ENCODE measurements around the gene AP3B1.
A peak's percentile ranks its signal among the peaks of the same experiment; 100 is the strongest.
"Not testable (repeated sequence)": the region's sequence is repeated elsewhere in the genome, so short reads cannot be mapped to it uniquely, and the experiment has no call there.

AP3B1 gene

GRCh38 chr5:78063495-78063894 lies 231.0 kb downstream of the AP3B1 start:
- DNase-seq = no peak

- peak in 1 of 2 experiments; percentile 52 for DNase-seq
These were observed 231.9 kb downstream of the AP3B1 start for GRCh38 chr5:78062645-78063044.

GRCh38 chr5:78060421-78060820 lies 234.1 kb downstream of the AP3B1 start:
- no peak for DNase-seq

GRCh38 chr5:78058625-78059024 lies 235.9 kb downstream of the AP3B1 start:
- no peak for DNase-seq

GRCh38 chr5:78056901-78057514 lies 237.5 kb downstream of the AP3B1 start:
- DNase-seq = no peak

- no peak for DNase-seq
These were observed 238.4 kb downstream of the AP3B1 start for GRCh38 chr5:78056053-78056452.

- peak in 1 of 2 experiments; percentile 64 for DNase-seq
These were observed 243.6 kb downstream of the AP3B1 start for GRCh38 chr5:78050888-78051287.

- not testable (repeated sequence) for DNase-seq
These were observed 247.7 kb downstream of the AP3B1 start for GRCh38 chr5:78046823-78047222.

GRCh38 chr5:78046006-78046405 lies 248.5 kb downstream of the AP3B1 start:
- no peak for DNase-seq

GRCh38 chr5:78041805-78042204 lies 252.7 kb downstream of the AP3B1 start:
- DNase-seq = no peak

- no peak for DNase-seq
These were observed 269.0 kb downstream of the AP3B1 start for GRCh38 chr5:78025540-78025939.

GRCh38 chr5:78019744-78020143 lies 274.8 kb downstream of the AP3B1 start:
- DNase-seq = no peak

GRCh38 chr5:78016863-78017529 lies 277.5 kb downstream of the AP3B1 start:
- peak; percentile 83 to 97 for DNase-seq

- DNase-seq = no peak
These were observed 284.5 kb downstream of the AP3B1 start for GRCh38 chr5:78009937-78010527.

- DNase-seq = peak; percentile 39 to 67
These were observed 286.0 kb downstream of the AP3B1 start for GRCh38 chr5:78008356-78008967.

GRCh38 chr5:78007233-78007632 lies 287.3 kb downstream of the AP3B1 start:
- no peak for DNase-seq

GRCh38 chr5:78006449-78006848 lies 288.0 kb downstream of the AP3B1 start:
- DNase-seq = no peak

GRCh38 chr5:78005021-78005785 lies 289.3 kb downstream of the AP3B1 start:
- DNase-seq = peak; percentile 64 to 85

GRCh38 chr5:78004559-78004958 lies 289.9 kb downstream of the AP3B1 start:
- no peak for DNase-seq

- peak in 1 of 2 experiments; percentile 9 for DNase-seq
These were observed 290.6 kb downstream of the AP3B1 start for GRCh38 chr5:78003919-78004318.

GRCh38 chr5:78003450-78003849 lies 291.0 kb downstream of the AP3B1 start:
- DNase-seq = no peak

- no peak for DNase-seq
These were observed 291.8 kb downstream of the AP3B1 start for GRCh38 chr5:78002690-78003089.

- no peak for DNase-seq
These were observed 293.3 kb downstream of the AP3B1 start for GRCh38 chr5:78001197-78001596.

All from NCI-H2081 (cell line).